IMR-90 (cell line): ENCODE data around the gene CYP11A1. TPM values are rescaled to one million over a fixed set of nuclear protein-coding genes. Genes with fewer than 3 reads are reported as not detected.
A peak's percentile ranks its signal among the peaks of the same experiment; 100 is the strongest.

Experiments used
- ATAC-seq: fragments of 200-7000 bp; cut with Tn5 transposase; 2 replicates; pipeline ENCODE4 v1.9.1; 2020; ENCODE audit warnings: low read depth, mild to moderate bottlenecking, moderate library complexity
- BruUV-seq: library from RNA; stranded (reverse); fragments of 400-500 nt; replicated peaks from 2 replicates; lab custom pipeline; 2021; lab: Mats Ljungman, UMichigan
- CTCF ChIA-PET: fragments of 300-600 bp; formaldehyde crosslinking; extraction: SDS; loops from one replicate; lab custom pipeline; 2021; ENCODE audit warnings: antibody characterized with exemption; lab: Yijun Ruan, JAX
- POLR2A ChIA-PET: fragments of 300-600 bp; sonication (Branson Sonifier 250); formaldehyde crosslinking; loops from one replicate; lab custom pipeline; 2022; ENCODE audit warnings: antibody characterized with exemption; ENCODE audit not compliant: unreplicated experiment; lab: Charles Lee
- DNase-seq: peaks from one replicate; pipeline ENCODE4 v3.0.0; 2013
- H2AFZ ChIP-seq: replicated peaks from 2 replicates; pipeline ENCODE3; 2013; ENCODE audit warnings: low read length, mild to moderate bottlenecking; ENCODE audit not compliant: poor library complexity
- H2AK5ac ChIP-seq: 2 replicates; pipeline ENCODE4 v1.6.1; 2013; ENCODE audit warnings: low read depth, low read length, inconsistent platforms
- H2AK9ac ChIP-seq: replicated peaks from 2 replicates; pipeline ENCODE3; 2013; ENCODE audit warnings: mild to moderate bottlenecking, low read depth, low read length, moderate library complexity; ENCODE audit not compliant: poor library complexity
- H2BK120ac ChIP-seq: 2 replicates; pipeline ENCODE4 v1.6.1; 2013; ENCODE audit warnings: low read depth, low read length, inconsistent platforms
- H2BK15ac ChIP-seq: 3 replicates; pipeline ENCODE4 v1.6.1; 2013; ENCODE audit warnings: low read depth, low read length, inconsistent platforms
- H2BK20ac ChIP-seq: 2 replicates; pipeline ENCODE4 v1.6.1; 2013; ENCODE audit warnings: low read depth, mild to moderate bottlenecking, inconsistent platforms, low read length, moderate library complexity
- H2BK5ac ChIP-seq: 2 replicates; pipeline ENCODE4 v1.6.1; 2013; ENCODE audit warnings: mild to moderate bottlenecking, low read depth, low read length, inconsistent platforms; ENCODE audit not compliant: poor library complexity, severe bottlenecking
- H3K14ac ChIP-seq: replicated peaks from 2 replicates; pipeline ENCODE4 v1.6.1; 2013; ENCODE audit warnings: low read depth, low read length, inconsistent platforms
- H3K18ac ChIP-seq: 2 replicates; pipeline ENCODE4 v1.6.1; 2013; ENCODE audit warnings: low read depth, low read length, control low read depth
- H3K23ac ChIP-seq: 2 replicates; pipeline ENCODE4 v1.6.1; 2013; ENCODE audit warnings: low read depth, low read length, inconsistent platforms
- H3K27ac ChIP-seq: 2 replicates; pipeline ENCODE4 v1.5.1; 2013; ENCODE audit warnings: mild to moderate bottlenecking, control low read depth, low read length; ENCODE audit not compliant: insufficient read depth
- H3K27me3 ChIP-seq: 2 replicates; pipeline ENCODE4 v1.6.1; 2013; ENCODE audit warnings: low read length; ENCODE audit not compliant: control insufficient read depth, insufficient read depth
- H3K36me3 ChIP-seq: 2 replicates; pipeline ENCODE4 v1.6.1; 2013; ENCODE audit warnings: low read length, mixed read lengths; ENCODE audit not compliant: control insufficient read depth, insufficient read depth
- H3K4ac ChIP-seq: 2 replicates; pipeline ENCODE4 v1.6.1; 2013; ENCODE audit warnings: low read depth, low read length, inconsistent platforms
- H3K4me1 ChIP-seq: 2 replicates; pipeline ENCODE4 v1.6.1; 2013; ENCODE audit warnings: low read length, mixed read lengths; ENCODE audit not compliant: control insufficient read depth, insufficient read depth
- H3K4me2 ChIP-seq: 2 replicates; pipeline ENCODE4 v1.6.1; 2013; ENCODE audit warnings: low read depth, mild to moderate bottlenecking, control low read depth, low read length, moderate library complexity
- H3K4me3 ChIP-seq: 2 replicates; pipeline ENCODE4 v1.5.1; 2013; ENCODE audit warnings: low read depth, mild to moderate bottlenecking, control low read depth, low read length, moderate library complexity; ENCODE audit not compliant: insufficient read depth
- H3K56ac ChIP-seq: 2 replicates; pipeline ENCODE4 v1.6.1; 2013; ENCODE audit warnings: low read length, inconsistent platforms; ENCODE audit not compliant: insufficient read depth; ENCODE audit errors: extremely low read depth
- H3K79me1 ChIP-seq, 2 experiments: 2 replicates each; pipeline ENCODE4 v1.6.1; 2013; ENCODE audit warnings: low read length in 2 of 2, inconsistent platforms in 1 of 2, low read depth in 1 of 2
- H3K9ac ChIP-seq: 2 replicates; pipeline ENCODE4 v1.6.1; 2013; ENCODE audit warnings: low read depth, low read length, control low read depth
- H3K9me1 ChIP-seq: 2 replicates; pipeline ENCODE4 v1.6.1; 2013; ENCODE audit warnings: low read length, inconsistent platforms; ENCODE audit not compliant: insufficient read depth
- H3K9me3 ChIP-seq: 2 replicates; pipeline ENCODE4 v1.6.1; 2013; ENCODE audit warnings: low read length; ENCODE audit not compliant: control insufficient read depth, insufficient read depth
- H4K20me1 ChIP-seq: 2 replicates; pipeline ENCODE4 v1.6.1; 2013; ENCODE audit warnings: low read length, inconsistent platforms; ENCODE audit not compliant: insufficient read depth
- H4K5ac ChIP-seq: 2 replicates; pipeline ENCODE4 v1.6.1; 2013; ENCODE audit warnings: mild to moderate bottlenecking, low read depth, low read length, control low read depth
- H4K8ac ChIP-seq, 2 experiments: 2 replicates each; pipeline ENCODE4 v1.6.1; 2013; ENCODE audit warnings: low read depth in 2 of 2, low read length in 2 of 2, control low read depth in 1 of 2, inconsistent platforms in 1 of 2
- H4K91ac ChIP-seq: 2 replicates; pipeline ENCODE4 v1.6.1; 2013; ENCODE audit warnings: low read depth, low read length, inconsistent platforms; ENCODE audit not compliant: insufficient read depth
- BHLHE40 ChIP-seq: fragments of 150-350 bp; IDR thresholded peaks from 2 replicates; pipeline ENCODE4 v1.6.1; 2016; ENCODE audit warnings: mild to moderate bottlenecking, low read depth, low read length
- CEBPB ChIP-seq: IDR thresholded peaks from 2 replicates; pipeline ENCODE4 v1.6.1; 2012; ENCODE audit warnings: low read depth, low read length, improper control_type of control experiment
- CHD1 ChIP-seq: IDR thresholded peaks from 2 replicates; pipeline ENCODE4 v1.6.1; 2012; ENCODE audit warnings: low read depth, low read length, improper control_type of control experiment
- CTCF ChIP-seq: conservative IDR thresholded peaks from 2 replicates; pipeline ENCODE4 v1.5.1; 2012; ENCODE audit warnings: mild to moderate bottlenecking, low read depth, low read length, improper control_type of control experiment
- FOS ChIP-seq: fragments of 150-350 bp; IDR thresholded peaks from 2 replicates; pipeline ENCODE4 v1.6.1; 2016; ENCODE audit warnings: low read depth, low read length
- MAZ ChIP-seq: IDR thresholded peaks from 2 replicates; pipeline ENCODE4 v1.6.1; 2012; ENCODE audit warnings: low read depth, mild to moderate bottlenecking, low read length, improper control_type of control experiment, moderate library complexity, borderline replicate concordance
- MXI1 ChIP-seq: IDR thresholded peaks from 2 replicates; pipeline ENCODE4 v1.6.1; 2012; ENCODE audit warnings: low read depth, mild to moderate bottlenecking, low read length, moderate library complexity, borderline replicate concordance
- NFE2L2 ChIP-seq: fragments of 150-350 bp; IDR thresholded peaks from 2 replicates; pipeline ENCODE4 v1.6.1; 2016; ENCODE audit warnings: low read depth, mild to moderate bottlenecking, low read length
- POLR2A ChIP-seq: IDR thresholded peaks from 2 replicates; pipeline ENCODE4 v1.6.1; 2012; ENCODE audit warnings: mild to moderate bottlenecking, low read depth, low read length
- RAD21 ChIP-seq: IDR thresholded peaks from 2 replicates; pipeline ENCODE4 v1.6.1; 2012; ENCODE audit warnings: low read length, improper control_type of control experiment
- RCOR1 ChIP-seq: IDR thresholded peaks from 2 replicates; pipeline ENCODE4 v1.6.1; 2012; ENCODE audit warnings: mild to moderate bottlenecking, low read length, improper control_type of control experiment; ENCODE audit not compliant: insufficient replicate concordance
- RFX5 ChIP-seq: IDR thresholded peaks from 2 replicates; pipeline ENCODE4 v1.8.0; 2012; ENCODE audit warnings: low read depth, mild to moderate bottlenecking, low read length, moderate library complexity
- SMC3 ChIP-seq: fragments of 150-350 bp; IDR thresholded peaks from 2 replicates; pipeline ENCODE4 v1.6.1; 2016; ENCODE audit warnings: low read depth, mild to moderate bottlenecking, antibody characterized with exemption, low read length, moderate library complexity
- WGBS, 2 experiments: methylation state at CpG; one replicate each; pipeline versions ENCODE4 v1.1.5 to v1.1.7; 2013; ENCODE audit warnings: missing lambda C conversion rate in 2 of 2; ENCODE audit not compliant: insufficient read length in 1 of 2; ENCODE audit errors: extremely low coverage in 2 of 2; 5-methylcytosine and 5-hydroxymethylcytosine counted together
- dilution Hi-C: fragments of 300-500 bp; cut with HindIII; formaldehyde crosslinking; loops from one replicate; pipeline ENCODE4 v1.14.3; 2018; ENCODE audit warnings: low sequenced_read_pairs; ENCODE audit not compliant: unreplicated experiment
- in situ Hi-C: fragments of 300-500 bp; cut with MboI; formaldehyde crosslinking; loops from 3 replicates; pipeline ENCODE4 v1.14.3; 2019; ENCODE audit warnings: low sequenced_read_pairs, inconsistent platforms, mixed read lengths
- intact Hi-C: fragments of 100-400 bp; cut with micrococcal nuclease; formaldehyde crosslinking; loops from 2 replicates; pipeline ENCODE4 v1.10.0; 2022
- polyA plus RNA-seq, 3 experiments: library from polyadenylated mRNA; depleted of rRNA; stranded (reverse); fragments of >200 nt; gene quantifications; 2 replicates each; pipeline ENCODE4 v1.2.3, GENCODE V29; 2012; ENCODE audit warnings: low replicate concordance in 1 of 3
- total RNA-seq: library from RNA; depleted of rRNA; stranded (reverse); fragments of >200 nt; gene quantifications from 2 replicates; pipeline ENCODE4 v1.2.3, GENCODE V29; 2012

The CYP11A1 gene
- total and polyA plus RNA-seq, 2 of the 4 experiments (the other 2 are of a cell fraction), result 0.18 to 0.50 TPM

- H3K4me2 ChIP-seq, result no peak overlapping the region
- H2BK120ac ChIP-seq, result no peak overlapping the region
- H3K27ac ChIP-seq, result no peak overlapping the region
- H2AFZ ChIP-seq, result peak overlapping the region; percentile 61
- H3K56ac ChIP-seq, result no peak overlapping the region
- H3K23ac ChIP-seq, result no peak overlapping the region
- H2BK5ac ChIP-seq, result no peak overlapping the region
- H3K79me1 ChIP-seq, result no peaks in the 10 kb centered on the region
- no peak overlapping the region for H2BK20ac ChIP-seq
- dilution Hi-C loops (no loop called here), intact Hi-C loops (loop anchor here (1.0 kb wide), 2 partner anchors 176 to 330 kb away; no protein-coding TSS in a partner anchor), in situ Hi-C loops (no loop called here)
- peaks cover 87% of the 10 kb centered on the region for H3K27me3 ChIP-seq
- no peaks in the 10 kb centered on the region for H3K9me3 ChIP-seq
- H3K18ac ChIP-seq, result no peak overlapping the region
- TF ChIP-seq NFE2L2, result no peak
- no peak for TF ChIP-seq CHD1
- no peak for TF ChIP-seq FOS
- no peak for TF ChIP-seq POLR2A
- TF ChIP-seq RCOR1, result no peak
- peak; percentile 49 for TF ChIP-seq CTCF
- no peak for TF ChIP-seq CEBPB
- TF ChIP-seq RAD21, result peak; percentile 61
- TF ChIP-seq BHLHE40, result no peak
- no peak for TF ChIP-seq MAZ
- TF ChIP-seq SMC3, result peak; percentile 77
- no peak for TF ChIP-seq MXI1
- no peak for TF ChIP-seq RFX5
- no peaks in the 10 kb centered on the region; the same call in 1 of the 2 replicates for H4K20me1 ChIP-seq
- H4K8ac ChIP-seq, result no peak overlapping the region
- BruUV-seq, result no TSS peak
- no peak overlapping the region for H4K91ac ChIP-seq
- ATAC-seq (peak; percentile 63), DNase-seq (no peak)
- POLR2A ChIA-PET, result no interaction called here
- CTCF ChIA-PET, result no interaction called here
- H3K4ac ChIP-seq, result no peak overlapping the region
- H3K36me3 ChIP-seq, result no peaks in the 10 kb centered on the region
- no peaks in the 10 kb centered on the region for H3K9me1 ChIP-seq
- H4K5ac ChIP-seq, result no peak overlapping the region
- no peak overlapping the region for H3K9ac ChIP-seq
- no peak overlapping the region for H2BK15ac ChIP-seq
- no peaks in the 10 kb centered on the region for H3K4me1 ChIP-seq
- no peak overlapping the region for H3K14ac ChIP-seq
- 35% methylated on average over 2 of the region's 7 CpGs; no CpG with 5 or more reads in 1 of the 2 experiments for WGBS, 2 experiments
- peak overlapping the region; percentile 26 for H2AK9ac ChIP-seq
- no peak overlapping the region for H2AK5ac ChIP-seq
- H3K4me3 ChIP-seq, result no peak overlapping the region
Measured at GRCh38 chr15:74302821-74303359, 64.6 kb downstream of the CYP11A1 start.
